22Rv1 (cell line): ENCODE results near the gene MGAT4C.

ENCODE experiments used
- ZFX ChIP-seq: fragments of 450-650 bp; IDR thresholded peaks from 2 replicates; pipeline ENCODE4 v1.6.1; 2017; ENCODE audit warnings: antibody characterized with exemption, borderline replicate concordance
- TF ChIP-seq, protein P1 (sequence below): fragments of 450-650 bp; IDR thresholded peaks from 2 replicates; pipeline ENCODE4 v1.5.1; 2017; ENCODE audit warnings: mild to moderate bottlenecking

DNA sequence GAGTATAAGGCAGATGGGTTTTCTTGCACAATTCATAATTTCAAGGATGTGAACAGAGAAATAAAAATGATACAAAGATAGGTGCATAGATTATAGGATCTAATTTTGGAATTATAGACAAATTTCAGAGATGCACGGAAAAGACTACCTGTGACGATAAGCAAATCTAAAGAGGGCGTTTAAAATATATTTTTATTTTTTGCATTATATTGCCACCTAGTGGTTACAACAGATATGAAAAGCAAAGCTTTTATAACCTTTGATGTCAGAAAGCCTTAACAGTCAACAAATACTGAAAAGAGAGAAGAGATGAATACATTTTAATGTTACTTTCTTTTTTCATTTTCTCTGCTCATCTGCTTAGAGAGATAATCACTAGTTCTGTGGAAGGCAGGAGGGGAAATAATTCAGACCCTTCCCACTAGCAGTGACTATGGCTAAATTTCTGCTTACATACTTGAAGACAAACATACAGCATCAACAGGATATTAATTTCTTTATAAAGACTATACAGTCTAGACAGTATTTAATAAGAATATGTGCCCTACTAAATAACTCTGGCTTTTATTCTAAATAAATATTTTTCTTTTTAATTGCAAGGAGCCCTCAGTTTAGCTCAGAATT is 335.8 kb downstream of the MGAT4C start:
- TF ChIP-seq, protein P1, sequence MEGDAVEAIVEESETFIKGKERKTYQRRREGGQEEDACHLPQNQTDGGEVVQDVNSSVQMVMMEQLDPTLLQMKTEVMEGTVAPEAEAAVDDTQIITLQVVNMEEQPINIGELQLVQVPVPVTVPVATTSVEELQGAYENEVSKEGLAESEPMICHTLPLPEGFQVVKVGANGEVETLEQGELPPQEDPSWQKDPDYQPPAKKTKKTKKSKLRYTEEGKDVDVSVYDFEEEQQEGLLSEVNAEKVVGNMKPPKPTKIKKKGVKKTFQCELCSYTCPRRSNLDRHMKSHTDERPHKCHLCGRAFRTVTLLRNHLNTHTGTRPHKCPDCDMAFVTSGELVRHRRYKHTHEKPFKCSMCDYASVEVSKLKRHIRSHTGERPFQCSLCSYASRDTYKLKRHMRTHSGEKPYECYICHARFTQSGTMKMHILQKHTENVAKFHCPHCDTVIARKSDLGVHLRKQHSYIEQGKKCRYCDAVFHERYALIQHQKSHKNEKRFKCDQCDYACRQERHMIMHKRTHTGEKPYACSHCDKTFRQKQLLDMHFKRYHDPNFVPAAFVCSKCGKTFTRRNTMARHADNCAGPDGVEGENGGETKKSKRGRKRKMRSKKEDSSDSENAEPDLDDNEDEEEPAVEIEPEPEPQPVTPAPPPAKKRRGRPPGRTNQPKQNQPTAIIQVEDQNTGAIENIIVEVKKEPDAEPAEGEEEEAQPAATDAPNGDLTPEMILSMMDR: peak; percentile 83
- no peak for TF ChIP-seq ZFX
